GM19452 (cell line): Measurements from ENCODE around the gene ASTN1.
A peak's percentile ranks its signal among the peaks of the same experiment; 100 is the strongest.

Source experiments
- ATAC-seq: cut with Tn5 transposase; IDR thresholded peaks from one replicate; pipeline ENCODE4 v1.9.1; 2021; ENCODE audit not compliant: unreplicated experiment

ASTN1 gene

DNA sequence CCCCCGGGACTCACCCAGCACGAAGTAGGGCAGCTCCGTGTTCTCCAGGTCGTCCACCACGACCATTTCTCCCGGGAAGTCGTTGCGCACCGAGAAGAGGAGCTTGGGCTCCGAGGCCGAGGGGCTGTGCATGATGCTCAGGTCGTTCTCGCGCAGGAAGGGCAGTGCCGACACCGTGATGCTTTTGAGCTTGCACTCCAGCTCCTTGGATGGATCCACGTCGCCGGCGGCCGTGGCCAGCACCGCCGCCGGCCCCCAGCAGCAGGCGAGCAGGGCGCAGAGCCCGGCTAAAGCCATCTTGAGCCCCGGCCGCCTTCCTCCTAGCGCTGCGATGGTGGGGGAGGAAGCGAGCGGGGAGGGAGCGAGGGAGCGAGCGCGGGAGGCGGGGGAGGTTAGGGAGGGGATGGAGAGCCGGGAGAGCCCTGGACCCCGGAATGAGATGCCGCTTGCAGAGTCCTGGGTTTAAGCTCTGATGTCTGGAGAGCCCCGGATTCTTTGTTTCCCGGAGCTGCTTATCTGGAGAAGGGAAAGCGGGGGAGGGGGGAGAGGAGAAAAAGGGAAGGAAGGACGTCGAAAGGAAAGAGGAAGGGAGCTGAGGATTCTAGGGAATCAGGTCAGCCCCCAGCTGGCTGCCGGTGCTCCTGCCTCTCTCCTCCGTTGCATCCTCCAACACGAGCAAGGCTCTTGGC lies at the start of gene ASTN1:
Gene ASTN1, minus strand, starts transcription at position 333 of the 689 bp plus-strand sequence. Its CDS starts 36 bp downstream, at position 297.
- no peak for ATAC-seq

DNA sequence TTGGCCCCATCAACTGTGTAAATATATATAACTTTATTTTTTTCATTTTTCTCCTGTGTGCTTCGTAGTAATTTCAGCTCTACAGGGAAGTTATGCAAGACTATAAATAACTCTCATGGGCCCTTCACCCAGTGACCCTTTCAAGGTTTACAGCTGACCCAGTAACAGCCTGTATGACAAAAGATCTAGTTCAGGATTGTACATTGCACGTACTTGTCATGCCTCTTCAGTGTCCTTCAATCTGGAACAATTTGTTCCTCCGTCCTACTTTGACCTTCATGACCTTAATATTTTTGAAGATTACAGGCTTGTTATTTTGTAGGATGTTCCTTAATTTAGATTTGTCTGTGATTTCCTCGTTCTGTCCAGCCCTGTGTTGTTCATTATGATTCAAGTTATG lies 46.7 kb upstream of the ASTN1 start:
- ATAC-seq: no peak

- ATAC-seq: no peak
Measured at GRCh38 chr1:177210071-177210470, 45.6 kb upstream of the ASTN1 start.

DNA sequence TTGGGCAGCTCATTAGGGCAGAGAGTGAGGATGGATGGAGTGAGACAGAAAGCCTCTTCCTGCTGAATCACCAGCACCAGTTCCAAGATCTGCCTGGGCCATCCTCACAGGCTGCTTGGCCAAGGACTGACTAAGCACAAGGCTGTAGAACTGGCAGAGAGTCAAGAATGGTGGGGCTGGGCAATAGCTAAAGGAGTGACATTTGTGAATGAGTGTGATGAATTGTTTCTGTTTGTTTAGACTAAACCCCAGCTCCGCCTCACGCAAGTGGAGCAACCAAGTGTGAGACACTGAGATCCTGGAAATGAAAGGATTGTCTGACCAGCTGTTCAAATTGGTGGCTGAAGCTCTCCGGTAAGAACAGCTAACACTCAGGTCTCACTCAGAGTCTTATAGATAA lies 44.8 kb upstream of the ASTN1 start:
- ATAC-seq: no peak

DNA sequence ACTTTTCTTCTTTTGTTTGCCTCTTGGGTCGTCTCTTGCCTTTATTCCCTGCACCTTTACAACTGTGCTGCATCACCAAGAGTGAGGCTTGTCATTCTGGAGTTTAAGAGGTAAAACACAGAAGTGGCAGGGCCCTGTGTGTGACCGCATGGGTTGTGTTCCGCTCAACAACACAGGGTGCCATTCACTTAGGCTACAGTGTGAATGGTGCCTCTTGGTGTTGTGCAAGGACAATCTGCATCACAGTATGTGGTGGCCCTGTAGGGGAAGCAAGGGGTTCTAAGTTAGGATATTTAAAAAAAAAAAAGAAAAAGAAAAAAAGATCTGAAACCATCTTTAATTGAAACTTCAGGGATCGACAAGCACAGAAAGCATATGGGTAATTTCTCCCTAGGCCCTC lies 44.4 kb upstream of the ASTN1 start:
- no peak for ATAC-seq

DNA sequence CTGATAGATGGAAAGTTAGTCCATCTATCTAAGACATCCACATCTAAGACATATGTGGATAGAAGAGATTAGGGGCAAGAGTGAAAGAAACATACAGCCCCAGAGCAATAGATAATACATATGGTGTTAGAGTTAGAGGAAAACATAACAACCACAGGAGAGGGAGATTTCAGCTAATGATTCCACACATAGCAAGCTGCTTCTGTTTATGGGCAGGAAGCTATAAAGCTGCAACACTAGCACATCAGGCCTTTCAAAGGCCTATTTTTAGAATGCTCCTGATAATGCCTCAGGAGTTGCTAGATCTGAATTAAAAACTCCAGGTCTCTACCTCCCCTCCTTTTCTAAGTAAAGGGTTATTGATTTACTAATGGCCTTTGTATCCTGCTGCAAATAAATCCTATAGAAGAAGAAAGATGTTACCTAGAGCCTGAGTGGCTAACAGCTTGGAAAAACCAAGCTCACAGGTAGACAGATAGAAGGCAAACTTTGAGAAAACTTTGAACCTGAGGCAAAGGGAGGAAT lies 42.4 kb upstream of the ASTN1 start:
- no peak for ATAC-seq

DNA sequence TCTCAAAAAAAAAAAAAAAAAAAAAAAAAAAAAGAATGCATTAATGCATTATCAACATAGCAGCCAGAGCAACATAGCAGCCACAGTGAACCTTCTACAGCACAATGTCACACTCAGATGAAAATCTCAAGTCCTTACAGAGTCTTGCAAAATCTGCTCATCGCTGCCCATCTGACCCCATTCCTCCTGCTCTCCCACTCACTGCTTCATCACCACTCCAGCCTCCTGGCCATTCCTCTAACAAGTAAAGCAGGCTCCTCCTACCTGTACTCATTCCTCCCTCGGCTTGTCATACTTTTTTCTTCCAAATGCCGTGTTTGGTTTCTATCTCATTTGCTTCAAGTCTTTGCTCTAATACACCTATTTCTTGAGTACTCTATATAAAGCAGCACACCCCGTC lies 35.8 kb upstream of the ASTN1 start:
- ATAC-seq: no peak

GRCh38 chr1:177198243-177198642 lies 33.7 kb upstream of the ASTN1 start:
- ATAC-seq: no peak

DNA sequence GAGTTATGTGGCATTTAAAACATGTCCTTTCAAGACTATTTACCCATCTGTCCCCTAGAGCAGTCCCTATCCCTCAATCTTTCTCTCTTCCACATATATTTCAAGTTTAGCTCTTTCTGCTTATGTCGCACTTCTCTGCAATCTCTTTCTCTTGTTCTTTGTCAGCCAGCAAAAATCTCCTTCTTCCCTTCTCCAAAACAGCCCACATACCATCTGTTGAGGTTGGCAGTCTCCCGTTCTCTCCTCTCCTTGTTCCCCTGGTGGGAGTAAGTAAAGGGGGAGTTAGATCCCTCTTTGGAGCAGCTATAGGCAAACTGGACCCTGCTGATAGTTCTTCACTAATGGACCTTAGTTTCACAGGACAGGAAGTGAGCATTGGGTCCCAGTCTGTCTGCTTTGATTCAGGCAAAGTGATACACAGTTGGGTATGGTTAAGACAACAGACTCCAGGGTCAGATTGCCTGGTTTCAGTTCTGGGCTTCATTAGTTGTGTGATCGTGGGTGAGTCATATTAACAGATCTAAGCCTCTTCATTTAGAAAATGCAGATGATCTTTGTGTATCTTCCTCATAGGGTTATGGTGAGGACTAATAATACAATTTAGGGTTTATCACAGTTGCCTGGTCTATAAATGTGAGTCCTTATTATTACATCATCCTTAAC lies 25.9 kb upstream of the ASTN1 start:
- no peak for ATAC-seq

DNA sequence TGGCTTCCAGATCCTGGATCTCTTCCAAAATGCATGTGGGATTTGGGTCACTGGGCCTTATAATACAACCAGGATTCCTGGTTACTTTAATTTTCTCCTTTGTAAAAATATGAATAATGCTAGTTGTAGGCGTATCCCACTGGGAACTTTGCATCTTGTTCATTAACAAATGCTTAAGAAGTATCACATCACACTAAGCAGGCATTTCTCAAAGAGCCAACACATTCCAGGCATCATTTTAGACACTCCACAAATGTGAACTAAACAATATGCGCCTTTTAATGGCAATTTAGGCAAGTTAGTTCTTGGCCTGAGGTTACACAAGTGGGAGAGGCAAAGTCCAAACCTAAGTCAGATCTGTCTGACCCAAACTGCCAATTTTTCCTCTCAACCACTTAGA lies 22.1 kb upstream of the ASTN1 start:
- no peak for ATAC-seq

DNA sequence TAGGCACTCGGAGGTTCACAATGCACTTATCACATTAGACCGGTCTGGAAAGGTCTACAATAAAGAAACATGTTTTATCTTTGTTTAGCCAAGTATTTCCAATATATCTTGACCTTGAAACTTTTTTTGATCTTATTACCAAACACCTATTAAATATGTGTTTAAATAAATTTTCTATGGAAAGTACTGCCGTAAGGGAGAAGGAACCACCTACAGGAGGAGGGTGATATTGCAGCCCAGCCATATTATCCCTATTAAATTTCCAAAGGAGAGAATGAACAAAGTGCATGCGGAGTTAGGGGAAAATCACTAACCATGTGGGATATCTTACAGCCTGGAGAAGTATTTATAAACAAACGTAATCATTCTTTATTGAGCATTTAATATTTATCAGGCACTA lies 20.7 kb upstream of the ASTN1 start:
- no peak for ATAC-seq

DNA sequence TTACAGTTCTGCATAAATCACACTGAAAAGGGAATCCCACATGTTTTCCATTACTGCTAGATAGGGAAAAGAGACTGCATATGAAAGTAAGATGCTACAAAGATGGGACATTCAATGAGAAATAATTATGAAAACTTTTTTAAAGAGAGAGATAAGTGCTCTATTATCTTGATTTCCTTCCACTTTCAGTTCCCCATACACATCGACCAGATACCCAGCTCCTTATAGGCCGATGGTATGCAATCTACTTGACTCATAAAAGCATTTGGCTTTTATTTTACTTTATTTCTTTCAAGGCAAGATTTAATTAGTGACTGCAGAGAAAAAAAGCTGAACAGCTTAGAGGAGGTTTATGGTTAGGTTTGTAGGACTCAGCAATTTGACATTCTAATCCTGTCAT lies 19.3 kb upstream of the ASTN1 start:
- no peak for ATAC-seq

GRCh38 chr1:177181631-177182291 lies 17.2 kb upstream of the ASTN1 start:
- peak; percentile 92 for ATAC-seq

DNA sequence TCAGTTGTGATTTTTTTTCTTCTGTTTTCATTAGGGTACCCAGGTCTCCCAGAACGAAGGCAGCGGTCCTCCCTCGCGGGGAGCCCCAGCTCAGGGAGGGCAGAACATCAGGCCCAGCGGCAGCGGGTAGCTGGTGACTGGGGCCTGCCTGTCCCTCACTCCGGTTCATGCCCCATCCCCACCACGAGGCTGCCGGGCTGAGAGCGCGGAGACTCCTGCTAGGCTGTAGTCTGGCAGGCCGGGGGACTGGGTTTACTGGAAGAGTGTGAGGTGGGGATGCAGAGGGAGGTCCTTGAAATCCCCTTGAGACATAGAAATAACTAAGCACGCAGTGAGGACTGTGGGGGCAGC lies 16.7 kb upstream of the ASTN1 start:
- ATAC-seq: peak; percentile 12

GRCh38 chr1:177174921-177175634 lies 10.6 kb upstream of the ASTN1 start:
- no peak for ATAC-seq

GRCh38 chr1:177173976-177174375 lies 9.5 kb upstream of the ASTN1 start:
- ATAC-seq: no peak

GRCh38 chr1:177172866-177173265 lies 8.4 kb upstream of the ASTN1 start:
- ATAC-seq: no peak

GRCh38 chr1:177172272-177172671 lies 7.8 kb upstream of the ASTN1 start:
- ATAC-seq: no peak

DNA sequence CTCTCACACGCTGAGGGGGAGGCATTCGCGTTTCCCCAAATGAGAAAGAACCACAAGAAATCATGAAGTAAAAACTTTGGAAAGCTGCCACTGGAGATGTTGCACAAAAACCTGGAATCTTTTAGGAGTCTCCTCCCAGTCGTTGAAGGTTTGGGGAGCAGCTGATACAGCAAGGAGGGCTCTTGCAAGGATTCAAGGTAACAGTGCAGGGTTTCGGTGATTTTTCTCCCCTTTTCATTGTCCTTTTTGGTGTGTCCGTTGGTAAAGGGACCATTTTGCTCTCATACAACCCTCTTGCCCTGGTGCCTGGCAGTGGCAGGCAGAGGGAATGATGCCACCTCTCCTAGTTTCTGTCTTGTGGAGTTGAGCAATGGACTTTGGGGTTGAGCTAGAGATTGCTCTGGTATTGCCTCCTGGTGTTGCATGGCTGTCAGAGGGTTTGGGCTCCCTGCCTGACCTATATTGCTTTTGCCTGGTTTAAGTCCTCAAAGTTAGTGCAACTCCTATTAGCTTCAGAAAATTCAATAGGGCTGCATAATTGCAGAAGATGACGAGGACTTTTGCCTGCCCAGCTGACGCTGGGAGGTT lies 7.1 kb upstream of the ASTN1 start:
- ATAC-seq: no peak

DNA sequence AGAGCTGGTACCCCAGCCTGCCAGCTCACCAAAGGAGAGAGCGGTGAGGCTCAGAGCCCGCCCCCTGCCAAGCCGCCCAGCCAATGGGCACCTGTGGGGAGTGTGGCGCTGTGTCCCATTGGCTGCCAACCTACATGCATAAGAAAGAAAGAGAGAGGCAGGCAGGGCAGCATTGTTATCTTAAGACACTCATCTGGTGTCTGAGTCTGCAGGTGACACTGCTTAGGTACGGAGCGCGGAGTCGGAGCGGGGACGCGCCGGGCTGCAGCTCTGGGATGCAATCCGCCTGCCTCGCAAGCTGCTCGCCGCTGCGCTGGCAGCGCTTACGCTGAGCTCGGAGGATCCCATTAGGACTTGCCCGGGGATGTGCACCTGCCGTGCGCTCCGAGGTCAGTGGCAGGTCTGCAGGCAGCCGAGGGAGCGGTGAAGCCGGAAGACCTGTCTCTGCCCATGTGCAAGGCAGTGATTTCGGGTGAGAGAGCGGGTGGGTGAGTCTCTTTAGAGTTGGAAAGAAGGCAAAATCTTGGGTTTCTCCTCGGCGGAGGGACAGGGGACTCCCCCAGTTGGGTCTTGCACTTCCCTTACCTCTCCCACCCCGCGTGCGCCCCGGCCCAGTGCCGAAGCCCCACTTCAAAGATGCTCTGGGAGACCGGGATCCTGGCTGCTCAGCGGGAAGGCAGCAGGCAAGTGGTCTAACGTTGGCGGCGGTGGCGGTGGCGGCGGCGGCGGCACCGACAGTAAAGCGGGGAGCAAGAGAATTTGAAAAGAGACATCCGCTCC lies 6.4 kb upstream of the ASTN1 start, which contains the start of gene BRINP2:
Gene BRINP2, plus strand, starts transcription at position 203 of the 780 bp plus-strand sequence. CDS start 58,919 bp downstream, outside the sequence.
- ATAC-seq: no peak
